Measurements from ENCODE around the gene OXNAD1. TPM values are rescaled to one million over a fixed set of nuclear protein-coding genes. Genes with fewer than 3 reads are reported as not detected.

Gene OXNAD1
- total and polyA plus RNA-seq, 2 of the 13 experiments (the other 11 are each of a cell fraction or from before 2014, with no cell fraction given): 9.9 to 18.8 TPM

DNA sequence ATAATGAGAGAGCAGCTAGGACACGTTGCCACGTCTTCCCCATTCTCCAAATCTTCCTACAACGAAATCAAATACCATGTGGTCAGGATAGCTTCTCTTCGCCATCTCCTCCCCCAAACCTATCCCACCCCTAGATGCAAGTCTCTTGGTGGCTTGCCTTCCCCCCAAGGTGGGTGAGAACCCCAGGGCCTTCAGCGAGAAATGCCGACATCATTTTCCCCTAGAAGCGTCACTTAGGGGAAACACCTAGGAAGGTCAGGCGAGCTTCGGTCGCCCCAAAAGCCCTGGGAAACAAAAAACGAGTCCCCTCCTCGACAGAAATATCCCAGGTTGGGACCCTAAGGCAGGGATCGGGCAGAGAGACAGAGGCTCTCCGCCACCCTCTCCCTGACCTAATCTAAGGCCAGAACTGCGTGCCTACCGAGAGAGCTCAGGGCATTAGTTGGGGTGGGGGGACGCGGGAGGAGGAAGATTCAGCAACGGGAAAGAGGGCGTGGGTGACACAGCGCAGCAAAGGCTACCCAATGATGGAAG lies 771 bp upstream of the OXNAD1 start (continued):
- TF ChIP-seq CCAR2 (optimal IDR thresholded peaks at IDR 0.05; ENCODE audit: low read depth, low read length): no peak
- TF ChIP-seq REL (CRISPR knock-in tag; conservative IDR thresholded peaks at IDR 0.05): no peak
- no peak for TF ChIP-seq MIXL1 (CRISPR knock-in tag; IDR thresholded peaks at IDR 0.05)
- TF ChIP-seq IRX3 (CRISPR knock-in tag; IDR thresholded peaks at IDR 0.05; ENCODE audit: borderline replicate concordance, low read depth): no peak
- no peak for TF ChIP-seq ZKSCAN5 (CRISPR knock-in tag; IDR thresholded peaks at IDR 0.05)
- no peak for TF ChIP-seq FLYWCH1 (CRISPR knock-in tag; IDR thresholded peaks at IDR 0.05)
- TF ChIP-seq ZNF263 (CRISPR knock-in tag; IDR thresholded peaks at IDR 0.05): no peak
- TF ChIP-seq NFKB2 (CRISPR knock-in tag; IDR thresholded peaks at IDR 0.05; ENCODE audit: borderline replicate concordance): 0 out of 2 replicates have a peak, but pooled peaks have one; percentile 4
- TF ChIP-seq, protein P1, sequence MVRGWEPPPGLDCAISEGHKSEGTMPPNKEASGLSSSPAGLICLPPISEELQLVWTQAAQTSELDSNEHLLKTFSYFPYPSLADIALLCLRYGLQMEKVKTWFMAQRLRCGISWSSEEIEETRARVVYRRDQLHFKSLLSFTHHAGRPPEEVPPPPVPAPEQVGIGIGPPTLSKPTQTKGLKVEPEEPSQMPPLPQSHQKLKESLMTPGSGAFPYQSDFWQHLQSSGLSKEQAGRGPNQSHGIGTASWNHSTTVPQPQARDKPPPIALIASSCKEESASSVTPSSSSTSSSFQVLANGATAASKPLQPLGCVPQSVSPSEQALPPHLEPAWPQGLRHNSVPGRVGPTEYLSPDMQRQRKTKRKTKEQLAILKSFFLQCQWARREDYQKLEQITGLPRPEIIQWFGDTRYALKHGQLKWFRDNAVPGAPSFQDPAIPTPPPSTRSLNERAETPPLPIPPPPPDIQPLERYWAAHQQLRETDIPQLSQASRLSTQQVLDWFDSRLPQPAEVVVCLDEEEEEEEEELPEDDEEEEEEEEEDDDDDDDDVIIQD (CRISPR knock-in tag; IDR thresholded peaks at IDR 0.05; ENCODE audit: low read depth): no peak
- TF ChIP-seq NR1H2 (CRISPR knock-in tag; IDR thresholded peaks at IDR 0.05; ENCODE audit: borderline replicate concordance, low read depth): no peak
- no peak for TF ChIP-seq ZMYM4 (CRISPR knock-in tag; IDR thresholded peaks at IDR 0.05)
- TF ChIP-seq ARNTL (CRISPR knock-in tag; IDR thresholded peaks at IDR 0.05): no peak
- TF ChIP-seq ZNF713 (CRISPR knock-in tag; IDR thresholded peaks at IDR 0.05): no peak
- TF ChIP-seq SRY (CRISPR knock-in tag; IDR thresholded peaks at IDR 0.05): 0 out of 2 replicates have a peak, but pooled peaks have one; percentile 5
- peak; percentile 60 for TF ChIP-seq ZNF781 (CRISPR knock-in tag; IDR thresholded peaks at IDR 0.05; ENCODE audit: borderline replicate concordance, not compliant biosample characterization)
- TF ChIP-seq TMF1 (CRISPR knock-in tag; IDR thresholded peaks at IDR 0.05; ENCODE audit: low read depth): no peak
- TF ChIP-seq RBFOX2 (IDR thresholded peaks at IDR 0.05; ENCODE audit: low read depth, low read length): no peak
- TF ChIP-seq ZSCAN25 (CRISPR knock-in tag; IDR thresholded peaks at IDR 0.05): 0 out of 2 replicates have a peak, but pooled peaks have one; percentile 22
- TF ChIP-seq IKZF1 (IDR thresholded peaks at IDR 0.05): no peak
- no peak for TF ChIP-seq CBX1 (IDR thresholded peaks at IDR 0.05; ENCODE audit: low read depth)
- TF ChIP-seq ZNF224 (CRISPR knock-in tag; IDR thresholded peaks at IDR 0.05): peak; percentile 20; the same call in 1 of the 2 replicates
- no peak for TF ChIP-seq ZFP82 (CRISPR knock-in tag; IDR thresholded peaks at IDR 0.05; ENCODE audit: borderline replicate concordance)
- 0 out of 2 replicates have a peak, but pooled peaks have one; percentile 19 for TF ChIP-seq ZNF253 (CRISPR knock-in tag; IDR thresholded peaks at IDR 0.05; ENCODE audit: borderline replicate concordance)
- TF ChIP-seq, protein P2, sequence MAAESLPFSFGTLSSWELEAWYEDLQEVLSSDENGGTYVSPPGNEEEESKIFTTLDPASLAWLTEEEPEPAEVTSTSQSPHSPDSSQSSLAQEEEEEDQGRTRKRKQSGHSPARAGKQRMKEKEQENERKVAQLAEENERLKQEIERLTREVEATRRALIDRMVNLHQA (CRISPR knock-in tag; IDR thresholded peaks at IDR 0.05): no peak
- TF ChIP-seq MED1 (CRISPR knock-in tag; IDR thresholded peaks at IDR 0.05): no peak
- no peak for TF ChIP-seq ZNF337 (CRISPR knock-in tag; IDR thresholded peaks at IDR 0.05; ENCODE audit: borderline replicate concordance, low read depth)
- 0 out of 2 replicates have a peak, but pooled peaks have one; percentile 4 for TF ChIP-seq ZNF775 (CRISPR knock-in tag; IDR thresholded peaks at IDR 0.05; ENCODE audit: borderline replicate concordance)
- TF ChIP-seq KDM6A (CRISPR knock-in tag; IDR thresholded peaks at IDR 0.05; ENCODE audit: low read depth): no peak
- no peak for TF ChIP-seq PHF5A (CRISPR knock-in tag; IDR thresholded peaks at IDR 0.05; ENCODE audit: low read depth, unreplicated experiment)

Data from HepG2 (cell line).